ENCODE measurements around the gene AZIN2. TPM values are rescaled to one million over a fixed set of nuclear protein-coding genes. Genes with fewer than 3 reads are reported as not detected.
"Not testable (repeated sequence)": the region's sequence is repeated elsewhere in the genome, so short reads cannot be mapped to it uniquely, and the experiment has no call there.

AZIN2 gene
- total RNA-seq, 1 experiment from 2014 or later = 1.5 TPM

DNA sequence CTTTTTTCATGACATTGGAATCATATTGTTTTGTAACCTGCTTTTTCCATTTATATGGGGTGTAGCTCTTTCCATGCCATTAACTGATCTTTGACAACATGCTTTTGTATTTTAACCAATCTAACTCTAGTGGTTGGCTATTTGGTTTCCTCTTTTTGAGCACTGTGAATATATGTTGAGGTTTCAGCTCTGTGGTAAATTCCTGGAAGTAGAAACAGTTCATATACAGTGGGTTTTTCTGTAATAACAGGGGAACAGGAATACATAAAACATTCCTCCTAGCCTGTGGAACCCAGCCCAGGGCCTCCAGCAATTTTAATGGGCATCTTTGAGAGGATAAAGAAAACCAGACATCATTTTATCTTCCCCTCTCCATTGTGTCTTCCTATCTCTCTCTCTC is 17.4 kb downstream of the AZIN2 start:
- Mint-ChIP-seq H3K9me3 (ENCODE audit: unreplicated experiment) (no peaks in the 10 kb centered on the region), H3K4me1 (ENCODE audit: low read depth, unreplicated experiment) (no peaks in the 10 kb centered on the region), H3K27ac (ENCODE audit: unreplicated experiment) (no peak overlapping the region), H3K36me3 (ENCODE audit: insufficient read depth, unreplicated experiment) (no peaks in the 10 kb centered on the region), H3K27me3 (ENCODE audit: insufficient read depth, unreplicated experiment) (no peaks in the 10 kb centered on the region), H3K4me3 (ENCODE audit: unreplicated experiment) (no peak overlapping the region)
- TF ChIP-seq CTCF (IDR thresholded peaks at IDR 0.05; ENCODE audit: insufficient read depth in 1 of 2, low read depth in 1 of 2, low read length in 1 of 2, severe bottlenecking in 1 of 2, unreplicated experiment in 1 of 2) = no peak
- Histone ChIP-seq H3K4me3 (ENCODE audit: low read depth, low read length) (no peak overlapping the region), H3K9me3 (no peaks in the 10 kb centered on the region), H3K4me1 (no peaks in the 10 kb centered on the region), H3K36me3 (ENCODE audit: control insufficient read depth, insufficient read depth, low read length) (no peaks in the 10 kb centered on the region), H3K27me3 (replicated peaks; ENCODE audit: control insufficient read depth, insufficient read depth, low read length) (no peaks in the 10 kb centered on the region; the same call in 1 of the 2 replicates)
- intact Hi-C loops (cut with micrococcal nuclease; ENCODE audit: unreplicated experiment) = loop anchor here (10.0 kb wide), 1 partner anchor 516 kb away; no protein-coding TSS in a partner anchor
- no TSS peak for BruUV-seq (replicated peaks)
- POLR2A ChIA-PET = no interaction called here
- no peak for DNase-seq
- CTCF ChIA-PET = no interaction called here

GRCh38 chr1:33099290-33100118 is 18.6 kb downstream of the AZIN2 start:
- BruUV-seq (replicated peaks) = no TSS peak
- no peak for TF ChIP-seq CTCF (IDR thresholded peaks at IDR 0.05; ENCODE audit: insufficient read depth in 1 of 2, low read depth in 1 of 2, low read length in 1 of 2, severe bottlenecking in 1 of 2, unreplicated experiment in 1 of 2)
- Histone ChIP-seq H3K36me3 (ENCODE audit: control insufficient read depth, insufficient read depth, low read length) (no peaks in the 10 kb centered on the region), H3K4me3 (ENCODE audit: low read depth, low read length) (no peak overlapping the region), H3K27me3 (replicated peaks; ENCODE audit: control insufficient read depth, insufficient read depth, low read length) (no peaks in the 10 kb centered on the region; the same call in 1 of the 2 replicates), H3K4me1 (no peaks in the 10 kb centered on the region), H3K9me3 (no peaks in the 10 kb centered on the region)
- ChIA-PET POLR2A (no interaction called here), CTCF (no interaction called here)
- no peaks in the 10 kb centered on the region for H3K9me3 Mint-ChIP-seq (ENCODE audit: unreplicated experiment)
- intact Hi-C loops (cut with micrococcal nuclease; ENCODE audit: unreplicated experiment) = loop anchor here (10.0 kb wide), 1 partner anchor 515 kb away; no protein-coding TSS in a partner anchor
- no peaks in the 10 kb centered on the region for H3K36me3 Mint-ChIP-seq (ENCODE audit: insufficient read depth, unreplicated experiment)
- no peaks in the 10 kb centered on the region for H3K4me1 Mint-ChIP-seq (ENCODE audit: low read depth, unreplicated experiment)
- H3K27me3 Mint-ChIP-seq (ENCODE audit: insufficient read depth, unreplicated experiment) = no peaks in the 10 kb centered on the region
- H3K27ac Mint-ChIP-seq (ENCODE audit: unreplicated experiment) = no peak overlapping the region
- H3K4me3 Mint-ChIP-seq (ENCODE audit: unreplicated experiment) = no peak overlapping the region
- DNase-seq = no peak

DNA sequence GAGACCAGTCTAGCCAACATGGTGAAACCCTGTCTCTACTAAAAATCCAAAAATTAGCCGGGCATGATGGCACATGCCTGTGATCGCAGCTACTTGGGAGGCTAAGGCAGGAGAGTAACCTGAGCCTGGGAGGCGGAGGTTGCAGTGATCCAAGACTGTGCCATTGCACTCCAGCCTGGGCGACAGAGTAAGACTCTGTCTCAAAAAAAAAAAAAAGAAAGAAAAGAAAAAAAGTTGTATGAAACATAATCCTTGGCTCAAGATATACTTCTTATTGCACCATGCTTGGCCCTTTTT is 19.1 kb downstream of the AZIN2 start:
- not testable (repeated sequence) for H3K9me3 ChIP-seq; H3K27ac Mint-ChIP-seq (ENCODE audit: unreplicated experiment)

More for the DNA sequence above, 19.1 kb downstream of the AZIN2 start:
- intact Hi-C loops (cut with micrococcal nuclease; ENCODE audit: unreplicated experiment); BruUV-seq (replicated peaks); H3K4me3 ChIP-seq (ENCODE audit: low read depth, low read length); POLR2A ChIA-PET; H3K36me3 ChIP-seq (ENCODE audit: control insufficient read depth, insufficient read depth, low read length); H3K4me1 ChIP-seq; H3K9me3 Mint-ChIP-seq (ENCODE audit: unreplicated experiment); H3K36me3 Mint-ChIP-seq (ENCODE audit: insufficient read depth, unreplicated experiment); DNase-seq; H3K27me3 ChIP-seq (replicated peaks; ENCODE audit: control insufficient read depth, insufficient read depth, low read length); H3K4me1 Mint-ChIP-seq (ENCODE audit: low read depth, unreplicated experiment); CTCF ChIA-PET; H3K4me3 Mint-ChIP-seq (ENCODE audit: unreplicated experiment); H3K27me3 Mint-ChIP-seq (ENCODE audit: insufficient read depth, unreplicated experiment): not testable (repeated sequence)

Data from Caco-2 (cell line).